Pancreas (tissue), 10 donors: Measurements from ENCODE around the gene BNIP3. TPM values are rescaled to one million over a fixed set of nuclear protein-coding genes. Genes with fewer than 3 reads are reported as not detected.

Experiments used
- ATAC-seq, 4 donors: fragments of 200-7000 bp; cut with Tn5 transposase; one replicate each; pipeline versions ENCODE4 v1.8.0 to v1.9.1; 2020; ENCODE audit warnings: mild to moderate bottlenecking in 4 of 4, moderate library complexity in 4 of 4
- DNase-seq, 6 donors: peaks; one replicate each; pipeline ENCODE4 v3.0.0-alpha.2; 2020
- FAIRE-seq: peaks from 2 replicates; lab custom pipeline; 2012; peaks lifted over from hg19 to GRCh38; lab: Jason Lieb, UNC
- H3K27ac ChIP-seq, 4 donors: fragments of 200-600 bp; sonication (generic); 1 replicate in 3 of 4; 2 replicates in 1 of 4; pipeline versions ENCODE4 v1.5.0 to v1.8.0; 2020
- H3K27me3 ChIP-seq, 4 donors: fragments of 200-600 bp; one replicate each; pipeline ENCODE4 v1.8.0; 2021
- H3K36me3 ChIP-seq, 3 donors: fragments of 200-600 bp; sonication (generic) in 1 of 3; one replicate each; pipeline versions ENCODE4 v1.5.0 to v1.8.0; 2020 to 2021
- H3K4me1 ChIP-seq, 3 donors: fragments of 200-600 bp; one replicate each; pipeline ENCODE4 v1.8.0; 2021
- H3K4me3 ChIP-seq, 4 donors: fragments of 200-600 bp; sonication (generic) in 2 of 4; one replicate each; pipeline versions ENCODE4 v1.5.0 to v1.8.0; 2020 to 2021
- H3K9me3 ChIP-seq, 4 donors: fragments of 200-600 bp; one replicate each; pipeline ENCODE4 v1.8.0; 2021
- CTCF ChIP-seq, 4 donors: fragments of 200-600 bp; sonication (generic) in 3 of 4; IDR thresholded peaks; one replicate each; pipeline versions ENCODE4 v1.5.0 to v1.8.0; 2021; ENCODE audit warnings: antibody characterized with exemption in 4 of 4
- WGBS, 2 donors: extraction: QIAGEN DNeasy Blood & Tissue Kit; methylation state at CpG; one replicate each; pipeline ENCODE4 v1.1.7; 2013; 5-methylcytosine and 5-hydroxymethylcytosine counted together
- intact Hi-C, 3 donors: fragments of 100-400 bp; cut with DNase I; formaldehyde crosslinking; loops; one replicate each; pipeline versions ENCODE4 v1.11.1 to v1.14.2; 2022
- polyA plus RNA-seq, 2 donors: library from polyadenylated mRNA; stranded (reverse); fragments of 200-250 nt; gene quantifications; one replicate each; pipeline ENCODE4 v1.2.3, GENCODE V29; 2013
- total RNA-seq, 6 donors: library from RNA; stranded (reverse); fragmentation: NEBNext Ultra II Directional in 4 of 6; extraction: Animal tissue kit (Norgen Biotek cat#: 25700) in 4 of 6; gene quantifications; one replicate each; pipeline versions ENCODE4 v1.2.1 to v1.2.4, GENCODE V29; 2021 to 2023
- donor health status: healthy with polysubstance abuse.
- donor health status: DM: no; HTN: no; CAD: no; lungs with moderate emphysema.
- donor health status: DM: no; HTN: no; CAD: no.
- donor health status: control.
- donor health status: control.
- donor health status: Bipolar disorder and iron deficiency.
- donor health status: DM: yes; HTN: yes; CAD: no.
- donor health status: DM: no; HTN: no; CAD: no.
- donor health status: DM: no; HTN: no; CAD: no.
- donor health status: DM: yes; HTN: yes; CAD: no.

Gene BNIP3
- total and polyA plus RNA-seq, 8 donors, result 65.7 to 471 (median 142) TPM

DNA sequence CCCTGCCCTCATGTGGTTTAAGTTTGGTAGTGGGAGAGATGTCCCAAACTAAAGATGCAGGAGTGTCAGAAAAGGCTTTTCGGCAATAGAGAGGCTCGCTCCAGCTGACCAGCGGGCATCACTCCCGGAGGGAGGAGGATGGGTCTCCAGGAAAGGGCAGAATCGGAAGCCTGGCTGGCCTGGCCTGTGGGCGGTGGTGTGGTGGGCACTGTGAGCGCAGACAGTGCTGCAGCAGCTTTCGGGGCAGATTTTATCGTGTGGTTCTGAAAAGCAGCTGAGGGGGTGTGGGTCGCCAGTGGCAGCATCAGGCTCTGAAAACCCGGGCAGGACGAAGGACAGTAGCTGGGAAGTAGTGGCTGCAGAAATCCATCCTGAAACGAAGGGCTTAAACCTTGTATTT lies 12.8 kb downstream of the BNIP3 start:
- no peaks in the 10 kb centered on the region for H3K27me3 ChIP-seq
- peak in 1 of 6 donors; percentile 75 for DNase-seq
- peaks cover 3 to 13% (median 13%) of the 10 kb centered on the region in 3 donors for H3K4me1 ChIP-seq
- H3K27ac ChIP-seq, result no peak overlapping the region
- intact Hi-C loops, result no loop called here
- no peaks in the 10 kb centered on the region for H3K9me3 ChIP-seq
- FAIRE-seq, result no peak
- 91 to 95% methylated on average over 13 of the region's 13 CpGs for WGBS, 2 donors
- no peak for TF ChIP-seq CTCF (IDR thresholded peaks at IDR 0.05)
- no peak overlapping the region for H3K4me3 ChIP-seq
- ATAC-seq, result no peak
- H3K36me3 ChIP-seq, result peaks cover 0 to 61% (median 36%) of the 10 kb centered on the region in 3 donors

DNA sequence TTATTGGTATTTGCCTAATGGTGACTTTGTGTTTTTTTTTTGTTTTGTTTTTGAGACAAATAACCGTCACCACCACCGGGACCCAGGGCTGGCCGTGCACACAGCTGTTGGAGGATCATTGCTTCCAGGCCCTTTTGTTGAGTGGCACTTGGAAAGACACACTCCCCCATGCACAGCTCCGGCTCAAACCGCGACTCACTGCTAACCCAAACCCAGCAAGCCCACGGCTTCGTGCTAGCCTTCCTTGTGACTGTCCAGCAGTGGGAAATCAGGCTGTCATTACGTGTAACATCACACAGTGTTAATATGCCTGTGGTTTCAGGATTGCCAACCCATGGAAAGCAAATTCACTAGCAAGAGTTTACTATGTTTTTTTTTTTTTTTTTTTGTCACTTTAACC lies 17.4 kb downstream of the BNIP3 start:
- 92 to 93% methylated on average over 9 of the region's 9 CpGs for WGBS, 2 donors
- ATAC-seq, result peak in 1 of 4 donors; percentile 2
- H3K9me3 ChIP-seq, result no peaks in the 10 kb centered on the region
- intact Hi-C loops, result no loop called here
- no peaks in the 10 kb centered on the region for H3K27me3 ChIP-seq
- H3K4me1 ChIP-seq, result peaks cover 0 to 8% (median 0%) of the 10 kb centered on the region in 3 donors
- H3K27ac ChIP-seq, result no peak overlapping the region
- DNase-seq, result peak in 3 of 6 donors; percentile 59 to 77 (median 65)
- peaks cover 0 to 27% (median 13%) of the 10 kb centered on the region in 3 donors for H3K36me3 ChIP-seq
- no peak for TF ChIP-seq CTCF (IDR thresholded peaks at IDR 0.05)
- H3K4me3 ChIP-seq, result no peak overlapping the region
- FAIRE-seq, result no peak

DNA sequence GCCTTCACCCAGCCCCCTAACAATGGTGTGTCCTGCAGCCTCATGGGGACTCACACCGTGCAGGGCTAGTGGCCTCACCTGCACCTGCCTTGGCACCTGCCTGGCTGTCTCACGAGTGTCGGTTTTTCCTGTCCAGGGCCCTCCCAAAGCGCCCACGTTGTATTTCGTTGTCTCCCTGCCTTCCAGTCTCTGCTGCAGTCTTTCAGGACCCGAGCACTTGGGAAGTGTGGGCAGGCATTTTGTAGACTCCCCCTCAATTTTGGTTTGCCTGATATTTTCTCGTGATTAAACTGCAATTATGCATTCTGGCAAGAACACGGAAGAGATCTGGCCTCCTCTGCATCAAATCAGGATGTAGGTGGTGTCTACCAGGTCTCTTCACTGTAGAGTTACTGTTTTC lies 17.9 kb downstream of the BNIP3 start:
- H3K27me3 ChIP-seq, result no peaks in the 10 kb centered on the region
- FAIRE-seq (no peak), DNase-seq (peak in 3 of 6 donors; percentile 57 to 75 (median 59)), ATAC-seq (peak in 2 of 4 donors; percentile 3 to 9)
- intact Hi-C loops, result no loop called here
- H3K4me1 ChIP-seq, result peaks cover 0 to 5% (median 0%) of the 10 kb centered on the region in 3 donors
- H3K4me3 ChIP-seq, result no peak overlapping the region
- H3K27ac ChIP-seq, result no peak overlapping the region
- no peaks in the 10 kb centered on the region for H3K9me3 ChIP-seq
- no peak for TF ChIP-seq CTCF (IDR thresholded peaks at IDR 0.05)
- H3K36me3 ChIP-seq, result peaks cover 0 to 23% (median 8%) of the 10 kb centered on the region in 3 donors
- 72 to 73% methylated on average over 9 of the region's 9 CpGs for WGBS, 2 donors

GRCh38 chr10:131963350-131963749 lies 18.4 kb downstream of the BNIP3 start:
- intact Hi-C loops, result no loop called here
- no peak for TF ChIP-seq CTCF (IDR thresholded peaks at IDR 0.05)
- peak in 4 of 6 donors; percentile 57 to 87 (median 67) for DNase-seq
- Histone ChIP-seq H3K4me1 (peaks cover 0 to 5% (median 0%) of the 10 kb centered on the region in 3 donors), H3K4me3 (no peak overlapping the region), H3K27ac (no peak overlapping the region), H3K27me3 (no peaks in the 10 kb centered on the region), H3K9me3 (no peaks in the 10 kb centered on the region), H3K36me3 (peaks cover 0 to 18% (median 4%) of the 10 kb centered on the region in 3 donors)
- whole genome bisulfite sequencing, 2 donors, result 91 to 93% methylated on average over 20 of the region's 20 CpGs
- FAIRE-seq, result no peak
- peak in 1 of 4 donors; percentile 5 for ATAC-seq
